ENCODE results near the gene SPAG4.

SPAG4 gene

GRCh38 chr20:35657271-35657670 lies 41.6 kb downstream of the SPAG4 start:
- DNase-seq (ENCODE audit: low spot score): no peak

DNA sequence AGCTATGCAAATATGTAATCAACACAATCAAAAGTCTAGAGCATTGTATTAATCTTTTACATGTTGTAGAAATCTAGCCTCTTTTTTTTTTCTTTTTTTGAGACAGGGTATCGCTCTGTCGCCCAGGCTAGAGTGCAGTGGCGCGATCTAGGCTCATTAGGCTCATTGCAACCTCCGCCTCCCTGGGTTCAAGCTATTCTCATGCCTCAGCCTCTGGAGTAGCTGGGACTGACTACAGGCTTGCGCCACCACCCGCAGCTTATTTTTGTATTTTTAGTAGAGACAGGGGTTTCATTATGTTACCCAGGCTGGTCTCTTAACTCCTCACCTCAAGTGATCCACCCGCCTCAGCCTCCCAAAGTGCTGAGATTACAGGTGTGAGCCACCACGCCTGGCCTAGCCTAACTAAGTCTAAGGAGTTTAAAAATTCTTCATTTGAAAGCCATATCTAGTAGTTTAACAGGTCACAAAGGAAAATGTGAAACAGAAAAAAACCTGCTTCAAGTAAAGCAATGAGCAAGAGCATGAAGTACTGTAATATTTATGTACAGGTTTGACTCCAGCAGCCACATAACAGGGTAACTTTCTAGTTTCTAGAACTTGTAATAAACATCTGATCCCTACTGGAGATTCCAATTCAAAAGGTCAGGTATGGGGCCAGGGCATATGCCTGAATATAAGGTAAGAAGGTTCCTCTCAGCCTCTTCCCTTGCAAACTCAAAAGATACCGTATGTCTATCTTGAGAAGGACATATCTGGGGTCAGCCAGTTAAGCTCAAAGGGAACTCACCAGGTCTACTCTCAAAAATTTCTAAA lies 44.7 kb downstream of the SPAG4 start:
- DNase-seq (ENCODE audit: low spot score): no peak

DNA sequence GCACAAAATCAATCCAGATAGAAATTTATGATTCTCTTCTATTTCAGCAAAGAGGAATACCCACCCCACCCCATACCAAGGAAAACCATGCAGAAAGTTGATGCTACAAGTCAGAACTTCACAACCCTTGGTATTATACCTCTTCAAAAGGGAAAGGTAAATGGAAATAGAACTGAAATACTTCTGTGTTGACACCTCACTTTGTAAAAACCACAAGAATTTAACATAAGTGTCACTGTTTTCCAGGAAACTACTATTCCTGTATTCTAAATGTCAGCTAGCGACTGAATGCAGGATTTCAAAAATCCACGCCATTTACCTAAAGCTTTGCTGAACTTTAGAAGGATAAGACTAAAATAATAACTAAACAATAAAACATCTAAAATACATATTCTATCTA lies 45.4 kb downstream of the SPAG4 start:
- no peak for DNase-seq (ENCODE audit: low spot score)

DNA sequence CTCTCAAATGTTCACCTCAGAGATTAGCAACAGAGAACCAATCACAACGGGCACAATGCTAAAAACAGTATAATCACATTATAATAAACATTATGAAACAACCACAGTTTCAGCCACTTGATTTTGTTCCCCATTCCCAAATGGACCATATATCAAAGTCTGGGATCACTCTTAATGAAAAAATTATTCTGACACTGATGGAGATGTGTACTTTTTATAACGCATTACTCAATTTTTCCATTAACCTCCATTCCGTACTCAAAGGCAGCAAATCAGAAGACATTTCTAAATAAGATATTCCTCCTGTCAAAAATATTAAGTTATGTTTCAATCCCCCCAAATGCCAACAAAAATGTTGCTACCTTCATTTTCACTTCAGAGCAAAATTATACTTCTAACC lies 46.3 kb downstream of the SPAG4 start:
- DNase-seq (ENCODE audit: low spot score): no peak

GRCh38 chr20:35662551-35662950 lies 46.9 kb downstream of the SPAG4 start:
- no peak for DNase-seq (ENCODE audit: low spot score)

DNA sequence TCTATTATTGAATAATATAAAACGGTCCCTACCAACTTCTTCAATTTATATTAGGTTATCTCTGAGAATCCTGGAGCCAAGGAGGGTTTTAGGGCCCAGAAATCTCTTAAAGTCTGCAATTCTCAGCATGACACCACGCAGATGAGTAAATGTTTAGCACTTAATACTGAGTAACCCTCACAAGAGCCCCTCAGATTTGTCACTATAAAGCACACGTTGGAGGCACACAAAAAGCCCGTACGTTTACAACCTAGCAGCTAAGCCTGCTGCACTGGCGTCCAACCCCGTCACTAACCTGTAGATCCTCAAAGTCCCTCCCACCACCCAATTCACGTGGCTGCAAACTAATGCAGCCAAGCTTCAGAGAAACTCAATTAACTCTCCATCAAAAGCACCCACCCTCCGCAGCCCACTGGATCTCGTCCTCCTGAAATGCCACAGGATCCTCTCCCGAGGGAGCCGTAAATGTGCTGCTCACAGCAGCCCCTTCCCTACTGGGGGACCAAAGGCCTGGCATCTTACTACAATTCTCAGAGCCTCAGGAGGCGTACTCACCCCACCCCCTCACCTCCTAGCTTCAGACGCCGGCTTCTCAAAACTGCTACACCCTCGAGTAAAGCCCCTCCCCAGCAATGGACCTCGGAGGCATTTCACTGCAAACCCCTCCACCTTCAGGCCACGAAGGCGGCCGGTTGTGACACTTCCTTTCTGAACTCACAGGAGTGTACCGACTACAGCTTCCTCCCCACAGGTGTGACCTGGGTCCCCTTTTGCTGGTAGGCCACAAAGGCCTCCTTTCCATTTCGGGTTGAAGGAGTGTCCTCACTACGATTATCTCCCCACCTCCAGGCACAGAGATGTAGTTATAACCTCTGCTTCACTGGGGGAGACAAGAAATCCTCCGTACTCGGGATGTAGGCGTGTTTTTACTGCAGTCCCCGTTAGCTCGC lies 48.2 kb downstream of the SPAG4 start:
- peak; percentile 31 for DNase-seq (ENCODE audit: low spot score)

GRCh38 chr20:35664466-35665206 lies 49.0 kb downstream of the SPAG4 start, which contains the start of the genes CPNE1 and RBM12:
Gene CPNE1, minus strand, starts transcription at chr20:35664900. Its CDS starts 31,977 bp downstream, at chr20:35632923.
Gene RBM12, minus strand, starts transcription at chr20:35664900. Its CDS starts 9,578 bp downstream, at chr20:35655322.
- peak; percentile 100 for DNase-seq (ENCODE audit: low spot score)

DNA sequence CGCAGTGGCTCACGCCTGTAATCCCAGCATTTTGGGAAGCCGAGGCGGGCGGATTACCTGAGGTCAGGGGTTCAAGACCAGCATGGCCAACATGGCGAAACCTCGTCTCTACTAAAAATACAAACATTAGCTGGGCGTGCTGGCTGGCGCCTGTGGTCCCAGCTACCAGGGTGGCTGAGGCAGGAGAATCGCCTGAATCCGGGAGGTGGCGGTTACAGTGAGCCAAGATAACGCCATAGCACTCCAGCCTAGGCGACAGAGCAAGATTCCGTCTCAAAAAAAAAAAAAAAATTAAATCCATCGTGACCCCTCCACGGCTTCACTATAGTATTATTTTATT lies 50.3 kb downstream of the SPAG4 start:
- no peak for DNase-seq (ENCODE audit: low spot score)

GRCh38 chr20:35669221-35669620 lies 53.6 kb downstream of the SPAG4 start:
- DNase-seq (ENCODE audit: low spot score): no peak

DNA sequence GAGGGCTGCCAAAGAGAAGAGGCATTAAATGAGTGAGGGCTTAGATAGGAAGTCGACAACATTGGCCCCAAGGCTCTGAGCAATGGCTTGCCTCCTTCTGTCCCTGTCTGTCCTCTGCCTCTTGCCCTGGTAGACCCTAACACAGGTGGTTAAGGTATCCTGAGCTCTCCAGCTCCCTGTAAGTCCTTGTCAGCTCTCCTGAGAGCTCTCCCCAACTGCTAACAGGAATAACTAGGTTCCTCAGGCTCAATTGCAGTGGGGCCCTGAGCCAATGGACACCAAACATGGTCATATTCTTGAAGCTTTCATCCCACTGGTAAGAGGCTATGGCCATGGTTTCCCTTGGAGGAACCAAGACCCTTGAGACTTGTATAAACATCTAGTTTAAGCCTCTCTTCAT lies 54.1 kb downstream of the SPAG4 start:
- no peak for DNase-seq (ENCODE audit: low spot score)

Measured in COLO829 (cell line).